ENCODE results near the gene ALDH9A1. TPM values are rescaled to one million over a fixed set of nuclear protein-coding genes. Genes with fewer than 3 reads are reported as not detected.
"Not testable (repeated sequence)": the region's sequence is repeated elsewhere in the genome, so short reads cannot be mapped to it uniquely, and the experiment has no call there.

ALDH9A1 gene
- total and polyA plus RNA-seq, 2 experiments from 2014 or later: 100 to 107 TPM

DNA sequence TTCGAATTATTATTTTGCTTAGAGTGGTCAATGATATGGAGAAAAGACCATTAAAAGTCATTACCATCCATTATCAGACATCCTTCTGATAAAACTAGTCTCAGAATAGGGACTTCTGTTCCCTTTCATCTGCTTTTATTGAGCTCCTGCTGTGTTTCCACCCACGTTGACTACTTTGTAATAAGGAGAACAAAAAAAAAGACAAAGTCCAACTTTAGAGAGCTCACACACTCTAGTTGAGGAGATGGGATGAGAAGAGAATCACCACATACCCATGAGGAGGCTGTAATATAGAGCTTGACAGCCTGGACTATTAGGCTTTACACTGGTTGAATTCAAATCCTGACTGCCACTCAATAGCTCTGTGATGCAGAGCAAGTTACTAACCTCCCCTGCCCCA, 27.8 kb upstream of the ALDH9A1 start:
- Histone ChIP-seq H3F3A (ENCODE audit: insufficient read depth) (0 out of 2 replicates have a peak, but pooled peaks cover 3% of the 10 kb centered on the region), H3K79me2 (ENCODE audit: insufficient read depth) (no peaks in the 10 kb centered on the region), H3K36me3 (ENCODE audit: low read depth) (peaks cover 19% of the 10 kb centered on the region), H3K4me2 (ENCODE audit: unreplicated experiment) (no peak overlapping the region), H4K20me1 (ENCODE audit: insufficient read depth) (no peaks in the 10 kb centered on the region), H3K4me3 (no peak overlapping the region), H3K9me3 (ENCODE audit: low read depth) (no peaks in the 10 kb centered on the region), H3K4me1 (ENCODE audit: insufficient read depth) (no peaks in the 10 kb centered on the region), H3K9me2 (ENCODE audit: insufficient read depth) (no peaks in the 10 kb centered on the region), H3K27me3 (replicated peaks; ENCODE audit: insufficient read depth) (no peaks in the 10 kb centered on the region), H3K9ac (no peak overlapping the region), H2AFZ (no peak overlapping the region), H3K27ac (no peak overlapping the region)
- DNase-seq: no peak
- no peak for TF ChIP-seq EZH2phosphoT487 (IDR thresholded peaks at IDR 0.05; ENCODE audit: insufficient read depth, low read depth)
- in situ Hi-C loops (cut with MboI): loop anchor here (25.0 kb wide), 1 partner anchor 1111 kb away; the partner anchor contains the start of gene POGK
- 74 to 85% methylated on average over 2 of the region's 2 CpGs for WGBS, 2 experiments (ENCODE audit: low coverage in 1 of 2, low lambda C conversion rate in 2 of 2, missing lambda C conversion rate in 2 of 2)

DNA sequence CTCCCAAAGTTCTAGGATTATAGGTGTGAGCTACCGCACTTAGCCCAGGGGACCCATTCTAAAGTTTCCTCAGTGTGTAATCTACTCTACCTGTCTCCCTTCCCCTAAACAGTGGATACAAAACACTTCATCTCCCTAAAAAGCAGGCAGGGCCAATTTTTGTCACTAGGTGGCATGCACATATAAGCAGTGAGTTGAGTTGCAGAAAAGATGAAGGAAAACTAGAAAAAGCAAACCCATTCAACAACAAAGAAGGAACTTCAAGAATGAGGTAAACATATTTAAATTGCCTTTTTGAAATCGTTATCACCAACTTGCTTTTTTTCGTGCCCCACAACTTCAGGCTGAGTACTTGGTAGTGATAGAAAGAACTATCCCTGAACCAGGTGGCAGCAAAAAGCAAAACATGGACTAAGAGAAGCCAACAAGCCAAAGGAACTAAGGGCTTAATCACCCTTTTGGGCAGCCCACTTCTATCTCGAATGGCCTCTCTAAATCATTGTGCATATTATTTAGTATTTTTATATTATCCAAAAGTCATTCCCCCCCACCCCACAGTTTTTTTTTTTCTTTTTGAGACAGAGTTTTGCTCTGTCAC, 19.7 kb upstream of the ALDH9A1 start:
- TF ChIP-seq EZH2 (IDR thresholded peaks at IDR 0.05; ENCODE audit: insufficient read depth, poor library complexity, severe bottlenecking) (no peak), EZH2phosphoT487 (IDR thresholded peaks at IDR 0.05; ENCODE audit: insufficient read depth, low read depth) (no peak)
- peak; percentile 74 for DNase-seq
- in situ Hi-C loops (cut with MboI): loop anchor here (10.0 to 25.0 kb wide), 3 partner anchors 197 to 769 kb away; partner anchors contain the start of gene FAM78B
- Histone ChIP-seq H3K36me3 (ENCODE audit: low read depth) (no peaks in the 10 kb centered on the region), H3K9me3 (ENCODE audit: low read depth) (no peaks in the 10 kb centered on the region), H3K4me1 (ENCODE audit: insufficient read depth) (no peaks in the 10 kb centered on the region), H3K79me2 (ENCODE audit: insufficient read depth) (no peaks in the 10 kb centered on the region), H3K27ac (no peak overlapping the region), H3K9ac (no peak overlapping the region), H3K9me2 (ENCODE audit: insufficient read depth) (no peaks in the 10 kb centered on the region), H4K20me1 (ENCODE audit: insufficient read depth) (no peaks in the 10 kb centered on the region), H3K4me2 (ENCODE audit: unreplicated experiment) (no peak overlapping the region), H2AFZ (no peak overlapping the region), H3F3A (ENCODE audit: insufficient read depth) (0 out of 2 replicates have a peak, but pooled peaks cover 6% of the 10 kb centered on the region), H3K27me3 (replicated peaks; ENCODE audit: insufficient read depth) (no peaks in the 10 kb centered on the region), H3K4me3 (no peak overlapping the region)
- 36 to 48% methylated on average over 4 of the region's 4 CpGs for WGBS, 2 experiments (ENCODE audit: low coverage in 1 of 2, low lambda C conversion rate in 2 of 2, missing lambda C conversion rate in 2 of 2)

DNA sequence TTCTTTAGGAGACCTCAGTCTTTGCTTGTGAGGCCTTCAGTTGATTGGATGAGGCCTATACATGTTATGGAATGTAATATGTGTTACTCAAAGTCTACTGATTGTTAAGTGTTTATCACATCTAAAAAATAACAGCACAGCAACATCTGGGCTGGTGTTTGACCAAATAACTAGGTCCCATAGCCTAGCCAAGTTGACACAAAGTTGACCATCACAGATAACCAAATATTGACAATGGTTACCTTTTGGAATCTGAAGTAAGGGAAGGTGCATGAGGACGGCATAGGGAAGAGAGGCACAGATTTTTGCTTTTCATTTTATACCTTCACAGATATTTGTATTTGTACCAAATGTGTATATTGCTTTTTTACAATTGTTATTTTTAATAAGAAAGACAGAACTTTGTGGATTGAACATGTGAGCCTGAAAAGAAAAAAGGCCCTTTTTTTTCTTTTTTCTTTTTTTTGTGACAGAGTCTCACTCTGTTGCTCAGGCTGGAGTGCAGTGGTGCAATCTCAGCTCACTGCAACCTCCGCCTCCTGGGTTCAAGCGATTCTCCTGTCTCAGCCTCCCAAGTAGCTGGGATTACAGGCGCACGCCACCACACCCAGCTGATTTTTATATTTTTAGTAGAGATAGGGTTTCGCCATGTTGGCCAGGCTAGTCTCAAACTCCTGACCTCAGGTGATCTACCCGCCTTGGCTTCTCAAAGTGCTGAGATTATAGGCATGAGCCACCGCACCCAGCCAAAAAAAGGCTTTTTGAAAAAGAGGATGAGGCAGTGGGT, 18.1 kb upstream of the ALDH9A1 start:
- in situ Hi-C loops (cut with MboI): loop anchor here (10.0 to 25.0 kb wide), 3 partner anchors 198 to 771 kb away; partner anchors contain the start of gene FAM78B
- not testable (repeated sequence) for H3K79me2 ChIP-seq (ENCODE audit: insufficient read depth); H3K36me3 ChIP-seq (ENCODE audit: low read depth); H3K4me2 ChIP-seq (ENCODE audit: unreplicated experiment); H2AFZ ChIP-seq; H3F3A ChIP-seq (ENCODE audit: insufficient read depth); H3K9me2 ChIP-seq (ENCODE audit: insufficient read depth); H3K9ac ChIP-seq; H3K27me3 ChIP-seq (replicated peaks; ENCODE audit: insufficient read depth); H3K4me1 ChIP-seq (ENCODE audit: insufficient read depth); H3K9me3 ChIP-seq (ENCODE audit: low read depth); DNase-seq; H3K4me3 ChIP-seq; H4K20me1 ChIP-seq (ENCODE audit: insufficient read depth); H3K27ac ChIP-seq
- 89 to 92% methylated on average over 8 of the region's 8 CpGs for WGBS, 2 experiments (ENCODE audit: low coverage in 1 of 2, low lambda C conversion rate in 2 of 2, missing lambda C conversion rate in 2 of 2)

DNA sequence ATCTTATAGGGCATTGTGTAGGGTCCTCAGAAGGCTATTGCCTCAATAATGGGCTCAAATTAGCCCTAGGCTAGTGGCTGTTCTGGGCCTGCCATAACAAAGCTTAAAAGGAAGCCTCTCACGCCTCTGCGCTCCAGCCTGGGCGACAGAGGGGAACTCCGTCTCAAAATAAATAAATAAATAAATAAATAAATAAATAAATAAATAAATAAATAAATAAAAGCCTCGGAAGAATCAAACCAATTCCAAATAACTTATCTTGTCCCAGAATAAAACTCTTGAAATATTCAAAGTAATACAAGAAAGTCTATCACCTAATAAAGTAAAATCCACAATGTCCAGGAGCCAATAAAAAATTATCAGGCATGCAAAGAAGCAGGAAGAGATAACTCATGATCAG, 14.4 kb upstream of the ALDH9A1 start:
- Histone ChIP-seq H3K79me2 (ENCODE audit: insufficient read depth) (no peaks in the 10 kb centered on the region), H3K36me3 (ENCODE audit: low read depth) (no peaks in the 10 kb centered on the region), H3K9ac (no peak overlapping the region), H3K4me3 (no peak overlapping the region), H3K9me2 (ENCODE audit: insufficient read depth) (no peaks in the 10 kb centered on the region), H3K4me1 (ENCODE audit: insufficient read depth) (no peaks in the 10 kb centered on the region), H2AFZ (no peak overlapping the region), H3K9me3 (ENCODE audit: low read depth) (no peaks in the 10 kb centered on the region), H3K4me2 (ENCODE audit: unreplicated experiment) (no peak overlapping the region), H3F3A (ENCODE audit: insufficient read depth) (no peaks in the 10 kb centered on the region), H4K20me1 (ENCODE audit: insufficient read depth) (no peaks in the 10 kb centered on the region), H3K27ac (no peak overlapping the region), H3K27me3 (replicated peaks; ENCODE audit: insufficient read depth) (no peaks in the 10 kb centered on the region)
- TF ChIP-seq EZH2 (IDR thresholded peaks at IDR 0.05; ENCODE audit: insufficient read depth, poor library complexity, severe bottlenecking) (no peak), EZH2phosphoT487 (IDR thresholded peaks at IDR 0.05; ENCODE audit: insufficient read depth, low read depth) (no peak)
- no peak for DNase-seq
- in situ Hi-C loops (cut with MboI): loop anchor here (10.0 to 25.0 kb wide), 3 partner anchors 202 to 775 kb away; partner anchors contain the start of gene FAM78B
- 88 to 90% methylated on average over 5 of the region's 5 CpGs for WGBS, 2 experiments (ENCODE audit: low coverage in 1 of 2, low lambda C conversion rate in 2 of 2, missing lambda C conversion rate in 2 of 2)
